ENCODE measurements around the gene MLX. TPM values are rescaled to one million over a fixed set of nuclear protein-coding genes. Genes with fewer than 3 reads are reported as not detected.
"Not testable (repeated sequence)": the region's sequence is repeated elsewhere in the genome, so short reads cannot be mapped to it uniquely, and the experiment has no call there.

MLX gene
- total and polyA plus RNA-seq, 2 donors (not counting 1 experiment from before 2014, with no cell fraction given), result 36.2 to 49.3 TPM

DNA sequence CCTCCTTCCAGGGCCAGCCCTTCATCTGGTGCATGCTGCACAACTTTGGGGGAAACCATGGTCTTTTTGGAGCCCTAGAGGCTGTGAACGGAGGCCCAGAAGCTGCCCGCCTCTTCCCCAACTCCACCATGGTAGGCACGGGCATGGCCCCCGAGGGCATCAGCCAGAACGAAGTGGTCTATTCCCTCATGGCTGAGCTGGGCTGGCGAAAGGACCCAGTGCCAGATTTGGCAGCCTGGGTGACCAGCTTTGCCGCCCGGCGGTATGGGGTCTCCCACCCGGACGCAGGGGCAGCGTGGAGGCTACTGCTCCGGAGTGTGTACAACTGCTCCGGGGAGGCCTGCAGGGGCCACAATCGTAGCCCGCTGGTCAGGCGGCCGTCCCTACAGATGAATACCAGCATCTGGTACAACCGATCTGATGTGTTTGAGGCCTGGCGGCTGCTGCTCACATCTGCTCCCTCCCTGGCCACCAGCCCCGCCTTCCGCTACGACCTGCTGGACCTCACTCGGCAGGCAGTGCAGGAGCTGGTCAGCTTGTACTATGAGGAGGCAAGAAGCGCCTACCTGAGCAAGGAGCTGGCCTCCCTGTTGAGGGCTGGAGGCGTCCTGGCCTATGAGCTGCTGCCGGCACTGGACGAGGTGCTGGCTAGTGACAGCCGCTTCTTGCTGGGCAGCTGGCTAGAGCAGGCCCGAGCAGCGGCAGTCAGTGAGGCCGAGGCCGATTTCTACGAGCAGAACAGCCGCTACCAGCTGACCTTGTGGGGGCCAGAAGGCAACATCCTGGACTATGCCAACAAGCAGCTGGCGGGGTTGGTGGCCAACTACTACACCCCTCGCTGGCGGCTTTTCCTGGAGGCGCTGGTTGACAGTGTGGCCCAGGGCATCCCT is 23.5 kb upstream of the MLX start:
- DNase-seq (ENCODE audit: low read depth in 2 of 2), result no peak
- H3K9ac ChIP-seq (ENCODE audit: insufficient read depth, low read length), result no peak overlapping the region
- no peak overlapping the region for H3K27ac ChIP-seq (ENCODE audit: insufficient read depth, low read length)
- H3K36me3 ChIP-seq (ENCODE audit: control insufficient read depth, insufficient read depth, low read length), result peaks cover 20% of the 10 kb centered on the region
- H3K9me3 ChIP-seq (ENCODE audit: control insufficient read depth, insufficient read depth, low read depth, low read length), result no peaks in the 10 kb centered on the region
- no peak overlapping the region for H3K4me3 ChIP-seq (replicated peaks in 1 of 4; ENCODE audit: control extremely low read depth in 1 of 4, insufficient read depth in 1 of 4, low read depth in 3 of 4, low read length in 4 of 4)
- H3K79me2 ChIP-seq (ENCODE audit: control insufficient read depth, insufficient read depth, low read length), result no peaks in the 10 kb centered on the region
- H3K27me3 ChIP-seq (ENCODE audit: control insufficient read depth, insufficient read depth, low read length), result no peaks in the 10 kb centered on the region
- no peak overlapping the region for H3K4me2 ChIP-seq (ENCODE audit: extremely low read depth, insufficient read depth, low read length)
- H3K4me1 ChIP-seq (ENCODE audit: control insufficient read depth, extremely low read depth, insufficient read depth, low read length), result no peaks in the 10 kb centered on the region
- no peak overlapping the region for H2AFZ ChIP-seq (ENCODE audit: low read length)
- TF ChIP-seq, protein P1, sequence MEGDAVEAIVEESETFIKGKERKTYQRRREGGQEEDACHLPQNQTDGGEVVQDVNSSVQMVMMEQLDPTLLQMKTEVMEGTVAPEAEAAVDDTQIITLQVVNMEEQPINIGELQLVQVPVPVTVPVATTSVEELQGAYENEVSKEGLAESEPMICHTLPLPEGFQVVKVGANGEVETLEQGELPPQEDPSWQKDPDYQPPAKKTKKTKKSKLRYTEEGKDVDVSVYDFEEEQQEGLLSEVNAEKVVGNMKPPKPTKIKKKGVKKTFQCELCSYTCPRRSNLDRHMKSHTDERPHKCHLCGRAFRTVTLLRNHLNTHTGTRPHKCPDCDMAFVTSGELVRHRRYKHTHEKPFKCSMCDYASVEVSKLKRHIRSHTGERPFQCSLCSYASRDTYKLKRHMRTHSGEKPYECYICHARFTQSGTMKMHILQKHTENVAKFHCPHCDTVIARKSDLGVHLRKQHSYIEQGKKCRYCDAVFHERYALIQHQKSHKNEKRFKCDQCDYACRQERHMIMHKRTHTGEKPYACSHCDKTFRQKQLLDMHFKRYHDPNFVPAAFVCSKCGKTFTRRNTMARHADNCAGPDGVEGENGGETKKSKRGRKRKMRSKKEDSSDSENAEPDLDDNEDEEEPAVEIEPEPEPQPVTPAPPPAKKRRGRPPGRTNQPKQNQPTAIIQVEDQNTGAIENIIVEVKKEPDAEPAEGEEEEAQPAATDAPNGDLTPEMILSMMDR (conservative IDR thresholded peaks at IDR 0.05 in 1 of 2, IDR thresholded peaks at IDR 0.05 in 1 of 2; ENCODE audit: low read depth in 1 of 2, low read length in 2 of 2), result no peak
- no peak for TF ChIP-seq EZH2 (IDR thresholded peaks at IDR 0.05; ENCODE audit: low read length, missing control alignments)
- H4K20me1 ChIP-seq (ENCODE audit: control insufficient read depth, extremely low read depth, insufficient read depth, low read length), result no peaks in the 10 kb centered on the region

DNA sequence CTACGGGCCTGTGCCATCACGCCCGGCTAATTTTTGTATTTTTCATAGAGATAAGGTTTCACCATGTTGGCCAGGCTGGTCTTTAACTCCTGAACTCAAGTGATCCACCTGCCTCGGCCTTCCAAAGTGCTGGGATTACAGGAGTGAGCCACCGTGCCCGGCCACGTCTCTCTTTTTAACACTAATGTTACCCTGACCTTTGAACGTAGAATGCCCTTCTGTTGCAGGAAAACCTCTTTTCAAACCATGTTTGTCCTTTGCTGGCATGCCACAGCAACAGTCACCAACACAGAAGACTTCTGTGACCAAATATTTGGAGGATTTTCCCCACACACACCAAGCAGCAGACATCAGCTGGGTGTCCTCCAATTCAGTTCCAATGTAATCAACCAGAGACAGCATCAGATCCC is 22.0 kb upstream of the MLX start:
- Histone ChIP-seq H3K4me1 (ENCODE audit: control insufficient read depth, extremely low read depth, insufficient read depth, low read length) (no peaks in the 10 kb centered on the region), H3K9me3 (ENCODE audit: control insufficient read depth, insufficient read depth, low read depth, low read length) (no peaks in the 10 kb centered on the region), H2AFZ (ENCODE audit: low read length) (no peak overlapping the region), H3K36me3 (ENCODE audit: control insufficient read depth, insufficient read depth, low read length) (peaks cover 13% of the 10 kb centered on the region), H3K27ac (ENCODE audit: insufficient read depth, low read length) (no peak overlapping the region), H3K27me3 (ENCODE audit: control insufficient read depth, insufficient read depth, low read length) (no peaks in the 10 kb centered on the region), H3K79me2 (ENCODE audit: control insufficient read depth, insufficient read depth, low read length) (no peaks in the 10 kb centered on the region), H4K20me1 (ENCODE audit: control insufficient read depth, extremely low read depth, insufficient read depth, low read length) (no peaks in the 10 kb centered on the region), H3K4me3 (replicated peaks in 1 of 4; ENCODE audit: control extremely low read depth in 1 of 4, insufficient read depth in 1 of 4, low read depth in 3 of 4, low read length in 4 of 4) (no peak overlapping the region), H3K4me2 (ENCODE audit: extremely low read depth, insufficient read depth, low read length) (no peak overlapping the region), H3K9ac (ENCODE audit: insufficient read depth, low read length) (no peak overlapping the region)
- TF ChIP-seq, protein P1 (conservative IDR thresholded peaks at IDR 0.05 in 1 of 2, IDR thresholded peaks at IDR 0.05 in 1 of 2; ENCODE audit: low read depth in 1 of 2, low read length in 2 of 2), result no peak
- TF ChIP-seq EZH2 (IDR thresholded peaks at IDR 0.05; ENCODE audit: low read length, missing control alignments), result no peak
- DNase-seq (ENCODE audit: low read depth in 2 of 2), result no peak

DNA sequence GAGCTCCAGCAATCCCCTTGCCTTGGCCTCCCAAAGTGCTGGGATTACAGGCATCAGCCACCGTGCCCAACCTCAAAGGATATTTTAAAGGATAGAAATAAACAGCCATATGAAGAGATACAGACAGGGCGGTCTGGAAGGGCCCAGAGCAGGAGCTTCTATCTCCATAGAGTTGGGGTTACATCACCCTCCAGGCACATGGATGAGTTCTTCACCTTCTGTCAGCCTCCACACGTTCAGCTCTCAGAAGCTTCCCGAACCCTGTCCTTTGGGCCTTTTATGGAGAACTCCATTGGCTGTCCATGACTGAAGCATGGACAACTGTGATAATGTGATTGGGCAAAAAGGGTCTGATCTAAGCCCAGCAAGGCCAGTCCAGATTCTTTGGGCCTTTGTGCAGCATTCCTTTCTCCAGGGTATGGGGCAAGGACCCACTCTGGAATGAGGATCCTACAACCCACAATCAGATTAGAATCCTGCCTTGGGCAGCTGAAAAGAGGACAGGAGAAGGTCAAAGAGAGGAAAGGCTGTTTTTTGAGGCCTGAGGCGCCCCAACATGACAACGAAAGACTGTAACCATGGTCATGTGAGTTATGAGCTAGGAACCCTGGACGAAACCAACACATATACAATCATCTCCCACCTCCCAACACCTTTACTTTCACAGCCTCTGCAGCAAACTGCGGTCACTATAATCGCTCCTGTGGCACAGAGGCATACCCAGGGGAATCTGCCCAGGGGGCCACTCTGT is 21.0 kb upstream of the MLX start:
- not testable (repeated sequence) for H3K27me3 ChIP-seq (ENCODE audit: control insufficient read depth, insufficient read depth, low read length); H3K27ac ChIP-seq (ENCODE audit: insufficient read depth, low read length); H4K20me1 ChIP-seq (ENCODE audit: control insufficient read depth, extremely low read depth, insufficient read depth, low read length); H3K9me3 ChIP-seq (ENCODE audit: control insufficient read depth, insufficient read depth, low read depth, low read length); H3K79me2 ChIP-seq (ENCODE audit: control insufficient read depth, insufficient read depth, low read length); H2AFZ ChIP-seq (ENCODE audit: low read length); H3K4me1 ChIP-seq (ENCODE audit: control insufficient read depth, extremely low read depth, insufficient read depth, low read length); DNase-seq (ENCODE audit: low read depth in 2 of 2); H3K4me2 ChIP-seq (ENCODE audit: extremely low read depth, insufficient read depth, low read length); H3K9ac ChIP-seq (ENCODE audit: insufficient read depth, low read length); H3K4me3 ChIP-seq (replicated peaks in 1 of 4; ENCODE audit: control extremely low read depth in 1 of 4, insufficient read depth in 1 of 4, low read depth in 3 of 4, low read length in 4 of 4)
- H3K36me3 ChIP-seq (ENCODE audit: control insufficient read depth, insufficient read depth, low read length), result peaks cover 12% of the 10 kb centered on the region

Data from fibroblast of lung (primary cell).